HT-29 (cell line): ENCODE measurements around the gene MYOM3. TPM values are rescaled to one million over a fixed set of nuclear protein-coding genes. Genes with fewer than 3 reads are reported as not detected.
A peak's percentile ranks its signal among the peaks of the same experiment; 100 is the strongest.

Source experiments
- DNase-seq: peaks from one replicate; pipeline ENCODE4 v3.0.0-alpha.2; 2015; ENCODE audit warnings: low spot score
- total RNA-seq: library from RNA; depleted of rRNA; stranded (reverse); fragments of >200 nt; shearing (Covaris generic); gene quantifications from 2 replicates; pipeline ENCODE4 v1.2.3, GENCODE V29; 2014

Gene MYOM3
- total RNA-seq, 1 experiment from 2014 or later = 20.7 TPM

DNA sequence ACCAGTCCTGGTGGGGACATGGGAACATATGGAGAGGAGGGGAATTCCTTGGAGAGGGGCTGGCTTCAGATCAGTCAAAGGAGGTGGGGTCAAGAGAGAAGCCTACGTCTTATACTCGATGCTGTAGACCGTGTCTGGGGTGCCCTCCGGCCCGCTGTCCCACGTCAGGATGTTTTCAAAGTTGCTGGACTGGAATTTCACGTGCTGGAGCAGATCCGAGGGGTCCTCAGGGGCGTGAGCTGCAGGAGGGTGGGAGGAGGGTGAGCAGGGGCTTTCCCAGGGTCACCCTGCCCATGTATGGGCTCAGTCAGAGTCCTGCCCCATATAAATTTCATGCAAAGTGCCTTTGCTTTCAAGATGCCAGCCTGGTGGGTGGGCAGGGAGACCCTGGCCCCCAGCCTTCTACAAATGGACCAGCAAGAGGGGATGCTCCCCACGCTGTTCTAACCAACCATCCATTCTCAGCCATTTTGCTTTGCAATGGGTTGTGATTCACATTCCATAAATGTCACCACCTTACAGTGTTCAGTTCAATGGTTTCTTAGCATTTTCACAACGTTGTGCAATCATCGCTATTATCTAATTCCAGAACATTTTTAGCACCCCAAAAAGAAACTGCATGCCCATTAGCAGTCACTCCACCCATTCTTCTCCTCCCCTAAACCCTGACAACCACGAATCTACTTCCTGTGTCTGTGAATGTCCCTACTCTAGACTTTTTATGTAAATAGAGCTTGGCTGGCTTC lies 26.7 kb upstream of the MYOM3 start:
- no peak for DNase-seq

- no peak for DNase-seq
These were observed 25.1 kb upstream of the MYOM3 start for GRCh38 chr1:24136956-24137539.

DNA sequence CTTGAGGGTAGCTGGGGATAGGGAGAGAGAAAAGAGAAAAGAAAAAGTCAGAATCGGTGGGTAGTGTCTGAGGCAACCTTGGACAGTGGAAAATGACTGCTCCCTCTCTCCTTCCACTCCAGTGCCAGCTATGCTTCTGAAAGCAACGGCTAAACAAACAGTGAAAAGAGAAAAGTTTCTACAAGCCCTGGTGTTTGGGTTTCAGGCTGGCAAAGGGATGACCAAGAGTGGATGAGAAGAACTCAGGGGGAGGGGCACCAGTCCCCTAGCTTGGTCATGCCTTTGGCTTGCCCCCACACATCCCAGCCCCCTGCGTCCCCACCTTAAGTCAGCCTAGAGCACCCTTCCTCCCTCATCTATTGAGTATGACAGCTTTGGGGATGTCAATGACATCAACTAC lies 22.4 kb upstream of the MYOM3 start:
- no peak for DNase-seq

- DNase-seq = no peak
These were observed 21.9 kb upstream of the MYOM3 start for GRCh38 chr1:24133819-24134218.

GRCh38 chr1:24130385-24130784 lies 18.4 kb upstream of the MYOM3 start:
- DNase-seq = no peak

DNA sequence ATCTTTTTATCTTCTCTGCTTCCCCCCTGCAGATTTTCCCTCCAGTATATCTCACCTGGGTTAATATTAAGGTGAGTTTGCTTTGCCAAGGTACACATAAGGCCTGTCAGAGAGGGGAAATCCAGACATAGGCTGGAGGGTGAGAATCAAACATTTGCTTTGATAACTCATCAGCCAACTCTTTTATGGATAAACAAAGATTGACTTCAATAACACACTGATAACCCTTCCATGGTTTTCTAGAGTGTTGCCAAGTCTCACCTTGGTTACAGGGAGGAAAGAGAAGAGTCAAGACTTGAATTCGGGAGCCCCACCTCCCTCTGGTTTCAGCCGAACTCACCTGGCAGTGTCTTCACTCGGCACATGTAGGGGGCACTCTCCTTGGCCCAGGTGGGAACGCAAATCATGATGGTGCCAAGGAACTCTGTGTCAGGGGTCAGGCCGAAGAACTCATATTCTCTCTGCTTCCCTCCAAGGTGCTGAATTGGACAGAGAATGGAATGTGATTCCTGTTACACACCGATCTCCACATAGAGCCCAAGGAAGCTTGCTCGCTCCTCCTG lies 15.9 kb upstream of the MYOM3 start:
- DNase-seq = no peak

GRCh38 chr1:24127134-24127800 lies 15.3 kb upstream of the MYOM3 start:
- DNase-seq = no peak

DNA sequence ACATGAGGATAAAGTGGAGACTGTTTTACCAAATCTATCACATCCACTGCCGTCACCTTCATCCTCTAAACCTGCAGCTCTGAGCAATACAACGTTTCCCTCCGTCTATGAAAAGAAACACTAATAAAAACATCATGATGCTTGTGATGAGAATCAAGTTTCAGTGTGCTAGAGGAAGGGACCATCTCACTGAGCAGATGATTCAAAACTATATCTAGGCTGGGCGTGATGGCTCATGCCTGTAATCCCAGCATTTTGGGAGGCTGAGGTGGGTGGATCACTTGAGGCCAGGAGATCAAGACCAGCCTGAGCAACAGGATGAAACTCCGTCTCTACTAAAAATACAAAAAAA lies 14.7 kb upstream of the MYOM3 start:
- no peak for DNase-seq

DNA sequence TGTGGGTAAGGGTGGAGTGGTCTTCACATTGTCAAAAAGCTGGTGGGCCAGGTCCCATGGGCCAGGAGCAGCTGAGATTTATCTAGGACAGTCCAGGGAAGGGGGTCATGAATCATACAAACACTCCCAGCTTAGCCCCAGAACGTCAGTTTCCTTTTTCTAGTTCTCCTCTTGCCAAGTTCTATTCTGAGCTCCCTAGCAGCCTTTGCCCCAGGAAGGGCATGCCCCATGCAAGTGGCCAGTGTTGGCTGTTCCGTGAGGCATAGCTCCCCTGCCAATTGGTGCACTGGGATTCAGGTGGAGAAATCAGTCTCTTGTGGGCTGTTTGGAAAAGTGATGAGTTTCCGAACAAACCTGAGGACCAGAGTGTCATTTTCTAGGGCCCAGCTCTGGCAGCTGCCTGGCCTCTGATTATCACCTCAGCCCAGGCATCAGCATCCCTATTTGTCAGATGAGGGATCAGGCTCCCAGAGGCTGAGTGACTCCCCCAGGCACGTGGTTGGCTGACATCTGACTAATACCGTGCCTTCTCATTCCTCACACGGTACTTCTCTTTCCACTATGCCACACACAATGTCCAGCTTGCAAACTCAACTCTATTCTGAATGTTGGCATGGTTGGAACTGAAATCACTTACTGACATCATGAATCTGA lies 14.2 kb upstream of the MYOM3 start:
- DNase-seq = no peak

GRCh38 chr1:24125456-24125855 lies 13.5 kb upstream of the MYOM3 start:
- DNase-seq = no peak

GRCh38 chr1:24124980-24125379 lies 13.0 kb upstream of the MYOM3 start:
- DNase-seq = no peak

DNA sequence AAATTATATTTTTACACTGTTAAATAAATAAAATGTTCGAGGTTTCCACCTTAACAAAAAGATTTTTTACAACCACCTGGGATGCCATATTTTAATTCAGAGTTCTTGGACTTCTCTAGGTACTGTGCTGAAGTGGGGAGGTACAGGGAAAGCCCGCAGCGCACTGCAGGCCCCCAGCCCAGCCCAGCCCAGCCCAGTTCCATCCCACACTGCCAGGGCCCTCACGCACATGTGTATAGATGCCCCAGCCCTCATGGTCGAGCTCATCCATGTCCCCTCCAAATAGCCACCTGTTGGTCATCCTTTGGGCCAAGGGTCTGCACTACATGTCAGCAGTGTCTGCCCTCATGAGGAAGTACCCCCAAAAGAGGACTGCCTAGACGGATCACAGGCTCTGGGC lies 11.7 kb upstream of the MYOM3 start:
- no peak for DNase-seq

DNA sequence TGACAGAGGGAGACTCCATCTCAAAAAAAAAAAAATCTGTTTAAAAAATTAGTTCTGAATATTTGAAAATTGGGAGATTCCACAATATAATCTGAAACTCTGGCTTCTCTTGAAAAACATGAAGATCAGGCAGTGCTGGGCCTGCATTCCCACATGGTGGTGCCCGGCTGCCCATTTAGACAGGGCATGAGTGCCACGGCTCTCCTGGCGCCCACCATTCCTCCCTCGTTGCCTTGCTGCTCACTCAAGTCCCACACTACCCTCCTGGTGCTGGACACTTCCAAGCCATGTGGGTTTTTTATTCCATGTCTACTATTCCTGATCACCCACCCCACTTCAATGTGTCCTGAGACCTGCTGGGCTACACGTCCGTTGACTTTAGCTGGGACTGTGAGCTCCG lies 10.8 kb upstream of the MYOM3 start:
- DNase-seq = no peak

GRCh38 chr1:24121406-24121805 lies 9.5 kb upstream of the MYOM3 start:
- no peak for DNase-seq

DNA sequence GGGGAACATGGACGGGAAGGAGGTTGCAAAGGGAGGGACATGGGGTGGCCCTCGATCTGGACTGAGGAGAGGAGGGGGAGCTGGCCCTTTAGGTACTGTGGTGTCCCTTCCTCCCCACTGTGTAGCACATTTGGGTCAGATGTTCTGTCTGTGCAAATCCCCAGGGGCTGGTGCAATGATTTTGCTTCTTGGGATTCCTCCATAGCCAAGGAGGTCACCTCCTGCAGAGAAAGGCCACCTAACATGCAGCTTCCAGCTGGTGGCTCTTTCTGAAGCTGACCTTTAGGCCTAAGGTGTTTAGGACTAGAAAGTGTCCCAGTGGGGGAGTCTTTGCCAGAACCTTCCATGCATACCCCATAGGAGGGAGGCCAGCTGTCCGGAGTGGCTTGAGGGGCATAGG lies 9.0 kb upstream of the MYOM3 start:
- DNase-seq = no peak

DNA sequence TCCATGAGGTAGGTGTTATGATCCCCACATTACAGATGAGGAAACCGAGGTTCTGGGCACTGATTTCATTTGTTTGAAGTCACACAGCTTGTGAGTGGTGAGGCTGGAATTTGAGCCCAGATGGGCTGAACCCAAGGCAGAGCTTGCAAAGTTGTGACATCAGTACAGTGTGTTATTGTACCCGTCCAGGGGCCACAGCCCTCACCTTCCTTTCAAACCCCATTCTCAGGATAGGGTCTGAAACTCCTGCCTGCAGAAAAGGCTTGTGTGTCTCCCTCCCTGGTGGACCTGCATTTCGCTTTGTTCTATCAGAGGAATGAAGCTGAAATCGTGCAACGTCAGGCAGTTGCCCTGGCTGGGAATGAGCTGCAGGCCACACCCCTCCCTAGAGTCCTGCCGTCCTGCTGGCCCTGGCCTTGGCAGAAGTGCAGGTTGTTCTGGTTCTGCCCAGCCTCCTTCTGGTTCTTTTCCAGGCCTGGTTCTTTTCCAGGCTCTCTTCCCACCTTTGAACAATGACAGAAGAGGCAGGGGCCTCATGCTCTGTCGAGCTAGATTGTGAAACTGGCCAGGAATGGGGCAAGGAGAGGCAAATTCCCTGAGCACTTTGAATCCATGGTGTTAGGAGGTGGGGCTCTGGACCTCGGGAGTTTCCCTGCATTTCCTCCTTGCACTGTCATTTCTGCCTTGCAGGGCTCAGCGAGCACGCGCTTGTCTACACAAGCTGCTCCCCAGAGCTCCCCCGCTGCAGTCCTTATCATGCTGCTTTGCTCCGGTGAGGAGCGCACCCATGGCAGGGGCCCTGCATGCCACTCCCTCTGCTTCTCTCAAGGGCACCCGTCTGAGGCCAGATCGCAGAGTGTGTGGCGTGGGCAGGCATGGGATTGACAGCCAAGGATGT lies 8.2 kb upstream of the MYOM3 start:
- peak; percentile 84 for DNase-seq

DNA sequence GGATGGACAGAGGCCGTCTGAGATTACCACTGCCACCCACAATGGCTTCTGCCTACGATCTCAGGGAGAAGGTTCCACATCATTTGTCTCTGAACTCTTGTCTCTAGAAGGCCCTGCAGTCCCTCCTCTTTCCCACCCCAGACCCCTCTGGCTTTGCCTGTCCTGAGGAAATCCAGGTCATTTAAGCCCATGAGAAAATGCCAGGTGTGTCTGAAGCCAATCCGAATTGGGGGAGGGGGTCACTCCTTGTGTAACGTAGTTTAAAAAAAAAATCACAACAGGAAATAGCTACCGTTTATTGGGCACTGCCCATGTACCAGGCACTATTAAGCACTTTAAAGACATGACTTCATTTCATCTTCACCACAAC lies 7.5 kb upstream of the MYOM3 start:
- DNase-seq = no peak

- peak; percentile 91 for DNase-seq
These were observed 6.7 kb upstream of the MYOM3 start for GRCh38 chr1:24118410-24119242.

DNA sequence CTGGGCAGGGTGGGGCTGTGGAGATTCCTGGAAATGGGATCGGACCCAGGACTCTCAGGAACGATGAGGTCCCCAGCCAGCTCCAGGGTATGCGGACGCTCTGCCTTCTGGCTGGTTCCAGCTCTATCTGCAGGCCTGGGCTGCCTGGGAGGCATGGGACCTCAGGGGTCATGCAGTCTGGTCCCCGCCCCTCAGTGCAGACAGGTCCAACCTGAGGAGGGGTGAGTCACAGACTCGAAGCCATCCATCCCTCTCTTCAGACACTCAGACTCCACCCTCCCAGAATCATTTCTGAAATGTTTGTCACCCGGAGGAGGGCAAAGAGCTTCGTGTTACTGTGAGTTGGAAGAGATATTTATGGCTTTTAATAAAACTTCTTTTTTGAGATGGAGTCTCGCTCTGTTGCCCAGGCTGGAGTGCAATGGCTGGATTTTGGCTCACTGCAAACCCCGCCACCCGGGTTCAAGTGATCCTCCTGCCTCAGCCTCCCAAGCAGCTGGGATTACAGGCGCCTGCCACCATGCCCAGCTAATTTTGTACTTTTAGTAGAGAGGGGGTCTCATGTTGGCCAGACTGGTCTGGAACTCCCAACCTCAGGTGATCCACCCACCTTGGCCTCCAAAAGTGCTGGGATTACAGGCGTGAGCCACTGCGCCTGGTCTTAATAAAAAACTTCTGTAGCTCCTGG lies 5.9 kb upstream of the MYOM3 start:
- peak; percentile 91 for DNase-seq

GRCh38 chr1:24117132-24117531 lies 5.2 kb upstream of the MYOM3 start:
- DNase-seq = no peak
